ENCODE measurements around the gene EYA4.
A peak's percentile ranks its signal among the peaks of the same experiment; 100 is the strongest.

Gene EYA4

GRCh38 chr6:133468591-133468990 is 227.4 kb downstream of the EYA4 start:
- DNase-seq, result no peak

DNA sequence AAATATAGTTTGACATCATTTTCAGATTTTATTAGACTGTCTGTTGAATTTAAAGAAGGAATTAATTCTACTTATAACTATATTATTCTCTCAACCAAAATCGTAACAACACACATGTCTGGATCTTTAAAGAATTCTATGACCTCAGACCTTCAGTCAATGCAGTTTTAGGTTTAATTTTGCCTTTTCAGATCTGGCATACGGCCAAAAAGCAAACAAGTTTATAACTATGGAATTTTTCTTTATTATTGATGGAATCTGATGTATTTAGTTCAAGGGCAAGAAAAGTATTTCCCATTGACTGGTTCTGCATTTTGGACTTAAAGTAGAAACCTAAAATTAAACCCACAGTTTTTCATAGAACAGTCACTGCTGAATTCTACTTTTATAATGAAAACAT is 233.4 kb downstream of the EYA4 start:
- DNase-seq, result no peak

- DNase-seq, result no peak
Observed at GRCh38 chr6:133478673-133479072, 237.5 kb downstream of the EYA4 start.

DNA sequence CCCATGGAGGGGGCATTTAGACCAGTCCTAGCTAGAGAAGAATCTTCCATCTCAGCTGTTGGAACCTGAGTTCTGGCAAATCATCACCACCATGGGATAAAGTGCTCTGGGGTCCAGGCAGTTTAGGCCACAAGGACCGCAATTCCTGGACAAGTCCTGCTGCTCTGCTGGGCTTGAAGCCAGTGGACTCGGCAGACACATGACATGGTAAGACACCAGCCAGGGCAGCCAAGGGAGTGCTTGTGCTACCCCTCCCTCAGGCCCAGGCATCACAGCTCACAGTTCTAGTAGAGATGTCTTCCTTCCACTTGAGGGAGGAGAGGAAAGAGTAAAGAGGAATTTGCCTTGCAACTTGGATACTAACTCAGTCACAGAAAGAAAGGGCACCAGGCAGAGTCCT is 246.0 kb downstream of the EYA4 start:
- DNase-seq, result no peak

- DNase-seq, result no peak
Observed at GRCh38 chr6:133495205-133495903, 254.2 kb downstream of the EYA4 start.

DNA sequence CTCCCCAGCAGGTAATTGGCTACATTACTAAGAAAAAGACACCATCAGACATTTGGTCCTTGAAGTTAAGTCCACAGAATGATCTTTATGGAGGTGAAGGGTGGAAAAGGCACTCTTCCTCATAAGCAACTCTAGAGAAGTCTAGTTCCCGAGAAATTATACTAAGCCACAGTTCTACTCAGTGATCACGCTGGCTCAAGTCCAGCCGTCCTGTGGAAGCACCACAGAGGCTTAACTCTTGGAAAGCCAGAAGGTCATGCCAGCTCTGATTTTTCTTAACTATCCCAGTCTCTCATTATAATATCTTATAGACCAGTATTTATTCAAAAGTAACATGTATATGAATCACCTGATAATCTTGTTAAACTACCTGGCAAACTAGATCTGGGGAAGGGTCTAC is 258.5 kb downstream of the EYA4 start:
- no peak for DNase-seq

GRCh38 chr6:133501675-133502270 is 260.6 kb downstream of the EYA4 start:
- no peak for DNase-seq

DNA sequence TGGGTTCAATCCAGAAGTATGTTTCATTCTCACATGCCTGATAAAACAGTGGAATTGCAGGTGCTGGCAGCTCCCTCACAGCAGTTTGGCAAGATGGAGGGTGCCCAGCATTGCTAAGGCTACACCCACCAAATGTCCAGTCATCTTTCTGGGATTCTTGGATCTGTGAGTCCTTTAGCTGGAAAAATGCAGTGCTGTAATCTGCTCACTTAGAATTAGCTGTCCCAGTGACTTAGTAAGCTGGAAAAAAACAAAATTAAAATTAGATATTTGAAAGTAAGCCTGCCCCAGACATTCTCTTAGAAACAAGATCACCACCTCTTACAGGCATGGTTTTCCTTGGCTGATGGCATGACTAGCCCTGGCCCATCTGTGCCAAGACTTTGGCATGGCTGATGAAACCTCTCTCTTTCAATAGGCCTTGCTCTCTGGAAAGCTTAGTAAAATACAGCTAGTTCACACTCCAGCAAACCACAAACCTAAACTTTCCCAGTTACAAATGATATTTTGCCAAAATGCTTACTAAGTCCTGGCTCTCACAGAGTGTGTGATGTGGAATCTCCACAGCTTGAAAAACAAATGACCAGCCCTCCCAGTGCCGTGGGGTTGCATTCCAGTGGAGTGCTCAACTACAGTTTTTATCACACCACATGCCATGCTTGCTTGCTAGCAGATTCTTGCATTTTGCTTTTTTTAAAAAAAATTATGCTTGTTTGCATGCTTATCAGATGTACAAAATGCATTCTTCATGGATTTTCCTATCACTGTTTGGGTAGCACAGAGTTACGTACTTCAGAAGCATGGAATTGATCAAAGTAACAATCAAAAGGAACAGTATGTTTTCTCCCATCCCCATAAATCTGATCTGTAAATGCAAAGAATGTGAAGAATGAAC is 261.5 kb downstream of the EYA4 start:
- DNase-seq, result no peak

GRCh38 chr6:133503336-133503729 is 262.2 kb downstream of the EYA4 start:
- DNase-seq, result no peak

- no peak for DNase-seq
Observed at GRCh38 chr6:133504158-133504557, 263.0 kb downstream of the EYA4 start.

DNA sequence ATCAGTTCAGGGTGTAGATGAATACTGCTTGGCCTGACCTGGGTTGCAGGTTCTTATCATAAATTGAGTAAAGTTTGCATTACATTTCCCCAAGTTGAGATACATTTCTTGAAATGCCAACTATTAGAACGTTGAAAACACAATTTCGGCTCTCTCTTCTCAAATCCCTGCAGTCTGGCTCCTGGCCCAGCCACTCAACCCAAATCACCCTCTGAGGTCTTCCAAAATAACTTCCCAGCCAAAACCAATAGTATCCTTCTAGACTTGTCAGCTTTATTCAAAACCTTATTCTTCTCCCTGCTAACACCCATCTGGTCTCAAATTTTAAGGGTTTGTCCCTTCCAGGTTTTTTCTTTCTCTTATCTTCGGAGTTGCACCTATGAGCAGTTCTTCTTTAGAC is 263.6 kb downstream of the EYA4 start:
- DNase-seq, result no peak

DNA sequence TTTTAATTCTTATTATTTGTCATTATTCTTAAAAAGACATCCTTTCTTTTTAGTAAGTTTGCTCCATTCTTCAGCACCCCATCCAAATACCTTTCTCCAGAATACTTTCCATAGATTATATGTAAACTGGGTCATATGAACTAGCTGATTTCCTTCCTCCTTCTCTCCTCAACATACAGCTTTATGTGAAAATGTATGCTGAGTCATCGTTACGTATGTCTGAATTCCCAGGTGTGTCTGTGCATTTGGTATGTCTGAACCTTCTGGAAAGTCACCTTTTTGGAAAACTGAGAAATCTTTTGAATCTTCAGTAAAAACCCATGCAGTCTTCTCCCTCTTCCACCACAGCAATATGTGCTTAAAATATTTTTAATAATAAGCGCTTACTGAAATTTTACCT is 264.5 kb downstream of the EYA4 start:
- DNase-seq, result no peak

DNA sequence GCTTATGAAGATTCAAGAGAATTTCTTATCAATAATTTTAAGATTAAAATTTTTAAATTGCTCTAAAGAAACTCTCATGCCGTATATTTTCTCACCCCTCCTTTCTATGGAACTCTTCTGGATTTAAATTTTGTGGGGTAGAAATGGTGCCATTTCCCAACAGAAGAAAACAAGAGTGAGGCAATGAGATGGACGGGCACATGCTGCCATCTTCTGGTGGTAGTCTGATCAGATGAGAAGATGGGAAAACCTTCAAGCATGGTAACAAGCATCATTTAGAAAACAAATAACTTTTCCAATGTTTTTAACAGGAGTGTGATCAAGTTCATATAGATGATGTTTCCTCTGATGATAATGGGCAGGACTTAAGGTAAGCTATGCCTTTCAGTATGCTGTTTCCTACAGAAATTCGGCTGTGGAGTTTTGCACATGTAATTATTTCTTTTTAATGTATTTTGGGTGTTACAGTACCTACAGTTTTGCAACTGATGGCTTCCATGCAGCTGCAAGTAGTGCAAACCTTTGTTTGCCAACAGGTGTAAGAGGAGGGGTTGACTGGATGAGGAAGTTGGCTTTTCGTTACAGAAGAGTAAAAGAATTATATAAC is 271.4 kb downstream of the EYA4 start:
- DNase-seq, result peak; percentile 59

- DNase-seq, result no peak
Observed at GRCh38 chr6:133523816-133524215, 282.7 kb downstream of the EYA4 start.

- DNase-seq, result no peak
Observed at GRCh38 chr6:133526436-133526835, 285.3 kb downstream of the EYA4 start.

GRCh38 chr6:133528566-133528965 is 287.4 kb downstream of the EYA4 start:
- DNase-seq, result no peak

DNA sequence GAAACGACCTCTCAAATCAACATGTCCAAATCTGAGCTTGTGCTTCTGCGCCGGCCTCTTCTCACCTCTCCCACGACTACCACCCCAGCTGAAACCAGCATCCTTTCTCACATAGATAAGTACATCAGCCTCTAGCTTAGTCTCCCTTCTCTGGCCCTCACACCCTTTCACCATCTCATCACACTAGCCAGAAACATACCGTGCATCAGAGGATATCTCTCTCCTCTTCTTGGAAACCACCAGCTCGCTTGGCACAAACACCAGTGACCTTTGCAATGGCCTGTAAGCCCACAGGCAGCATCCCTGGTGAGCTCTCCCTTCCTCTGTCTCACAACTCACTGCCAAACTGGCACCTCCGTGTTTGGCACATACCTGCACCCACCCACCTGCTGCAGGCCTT is 291.8 kb downstream of the EYA4 start:
- DNase-seq, result no peak

DNA sequence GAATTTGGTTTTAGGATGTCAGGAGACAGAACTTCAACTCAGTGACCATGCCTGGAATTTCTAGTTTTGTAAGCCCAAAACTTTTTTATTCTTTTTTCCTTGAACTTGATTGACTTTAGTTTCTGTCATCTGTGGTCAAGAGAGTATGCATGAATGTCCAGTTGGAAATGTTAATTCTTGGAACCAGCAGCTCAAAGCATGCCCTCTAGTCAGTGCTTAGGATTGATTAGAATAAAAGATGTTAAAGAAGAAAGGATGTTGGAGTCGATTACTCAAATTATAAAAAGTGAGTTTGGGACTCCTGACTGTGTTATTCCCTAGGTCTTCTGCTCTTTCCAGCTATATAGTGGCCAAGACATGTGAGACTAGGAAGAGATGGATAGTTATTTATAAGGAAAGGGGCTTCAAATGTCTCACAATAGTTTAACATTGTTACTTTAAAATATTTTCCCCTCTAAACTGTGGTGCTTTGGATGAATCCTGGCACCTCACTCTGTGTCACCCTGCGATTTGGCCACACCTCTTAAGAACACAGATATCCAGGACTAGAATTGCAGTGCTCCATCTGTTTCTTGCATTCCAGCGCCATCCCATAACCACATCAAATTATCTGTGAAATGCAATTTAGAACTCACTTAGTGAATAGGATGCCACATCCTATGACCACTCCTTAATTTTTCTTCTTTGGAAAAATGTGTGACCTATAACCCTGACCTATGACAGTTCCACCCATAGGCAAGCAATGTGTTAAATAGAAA is 298.5 kb downstream of the EYA4 start:
- DNase-seq, result no peak

DNA sequence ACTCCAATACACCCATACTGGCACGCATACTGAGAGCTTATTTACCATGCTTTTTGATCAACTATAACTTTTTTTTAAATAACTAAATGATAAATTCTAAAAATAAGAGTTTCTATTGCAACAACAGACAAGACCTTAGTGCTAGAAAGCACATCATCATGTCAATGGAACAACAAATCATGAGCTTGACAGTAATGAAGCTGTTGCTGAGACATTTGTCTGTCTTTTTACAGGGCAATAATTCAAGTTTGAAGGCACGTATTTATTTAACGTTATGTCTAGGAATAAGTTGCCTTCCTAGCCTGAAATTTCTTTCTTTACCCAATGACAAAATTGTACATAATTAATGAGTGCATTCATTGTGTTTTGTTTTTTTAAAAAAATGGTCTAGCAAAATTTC is 299.2 kb downstream of the EYA4 start:
- no peak for DNase-seq

GRCh38 chr6:133541040-133541439 is 299.9 kb downstream of the EYA4 start:
- DNase-seq, result no peak

GRCh38 chr6:133542056-133542821 is 301.1 kb downstream of the EYA4 start:
- no peak for DNase-seq

GRCh38 chr6:133544419-133544818 is 303.3 kb downstream of the EYA4 start:
- peak; percentile 54 for DNase-seq

All from NCI-H146 (cell line).